Measurements from ENCODE around the gene FSTL5. TPM values are rescaled to one million over a fixed set of nuclear protein-coding genes. Genes with fewer than 3 reads are reported as not detected.

Gene FSTL5
- total RNA-seq, 1 donor, result not detected

DNA sequence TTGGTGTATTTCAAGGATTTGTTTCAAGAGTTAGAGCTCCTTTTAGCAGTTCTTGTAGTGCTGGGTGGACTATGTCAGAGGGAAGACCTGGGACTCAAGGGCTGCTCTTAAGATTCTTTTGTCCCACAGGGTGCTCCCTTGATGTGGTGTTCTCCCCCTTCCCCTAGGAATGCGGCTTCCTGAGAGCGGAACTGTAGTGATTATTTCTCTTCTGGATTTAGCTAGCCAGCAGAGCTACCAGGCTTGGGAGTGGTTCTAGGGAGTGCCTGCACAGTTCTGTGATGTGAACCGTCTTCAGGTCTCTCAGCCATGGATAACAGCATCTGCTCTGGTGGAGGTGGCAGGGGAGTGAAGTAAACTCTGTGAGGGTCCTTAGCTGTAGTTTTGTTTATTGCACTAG, 336.8 kb downstream of the FSTL5 start:
- Histone ChIP-seq H3K36me3 (ENCODE audit: insufficient read depth, low read length) (no peaks in the 10 kb centered on the region), H4K20me1 (ENCODE audit: insufficient read depth, low read length) (no peaks in the 10 kb centered on the region), H3K4me1 (ENCODE audit: insufficient read depth, low read length) (no peaks in the 10 kb centered on the region), H3K27me3 (ENCODE audit: insufficient read depth, low read length) (no peaks in the 10 kb centered on the region), H3K9me3 (ENCODE audit: low read depth, low read length) (no peaks in the 10 kb centered on the region), H3K4me2 (ENCODE audit: insufficient read depth, low read length) (no peak overlapping the region), H3K4me3 (ENCODE audit: insufficient read depth, low read length) (no peak overlapping the region), H3K27ac (ENCODE audit: low read depth, low read length) (no peak overlapping the region), H2AFZ (ENCODE audit: low read length) (no peak overlapping the region), H3K79me2 (ENCODE audit: insufficient read depth, low read length) (no peaks in the 10 kb centered on the region)
- TF ChIP-seq, protein P1, sequence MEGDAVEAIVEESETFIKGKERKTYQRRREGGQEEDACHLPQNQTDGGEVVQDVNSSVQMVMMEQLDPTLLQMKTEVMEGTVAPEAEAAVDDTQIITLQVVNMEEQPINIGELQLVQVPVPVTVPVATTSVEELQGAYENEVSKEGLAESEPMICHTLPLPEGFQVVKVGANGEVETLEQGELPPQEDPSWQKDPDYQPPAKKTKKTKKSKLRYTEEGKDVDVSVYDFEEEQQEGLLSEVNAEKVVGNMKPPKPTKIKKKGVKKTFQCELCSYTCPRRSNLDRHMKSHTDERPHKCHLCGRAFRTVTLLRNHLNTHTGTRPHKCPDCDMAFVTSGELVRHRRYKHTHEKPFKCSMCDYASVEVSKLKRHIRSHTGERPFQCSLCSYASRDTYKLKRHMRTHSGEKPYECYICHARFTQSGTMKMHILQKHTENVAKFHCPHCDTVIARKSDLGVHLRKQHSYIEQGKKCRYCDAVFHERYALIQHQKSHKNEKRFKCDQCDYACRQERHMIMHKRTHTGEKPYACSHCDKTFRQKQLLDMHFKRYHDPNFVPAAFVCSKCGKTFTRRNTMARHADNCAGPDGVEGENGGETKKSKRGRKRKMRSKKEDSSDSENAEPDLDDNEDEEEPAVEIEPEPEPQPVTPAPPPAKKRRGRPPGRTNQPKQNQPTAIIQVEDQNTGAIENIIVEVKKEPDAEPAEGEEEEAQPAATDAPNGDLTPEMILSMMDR (IDR thresholded peaks at IDR 0.05; ENCODE audit: extremely low read depth, low read depth, low read length), result no peak
- DNase-seq (ENCODE audit: insufficient read length, low spot score, missing footprints), result no peak

DNA sequence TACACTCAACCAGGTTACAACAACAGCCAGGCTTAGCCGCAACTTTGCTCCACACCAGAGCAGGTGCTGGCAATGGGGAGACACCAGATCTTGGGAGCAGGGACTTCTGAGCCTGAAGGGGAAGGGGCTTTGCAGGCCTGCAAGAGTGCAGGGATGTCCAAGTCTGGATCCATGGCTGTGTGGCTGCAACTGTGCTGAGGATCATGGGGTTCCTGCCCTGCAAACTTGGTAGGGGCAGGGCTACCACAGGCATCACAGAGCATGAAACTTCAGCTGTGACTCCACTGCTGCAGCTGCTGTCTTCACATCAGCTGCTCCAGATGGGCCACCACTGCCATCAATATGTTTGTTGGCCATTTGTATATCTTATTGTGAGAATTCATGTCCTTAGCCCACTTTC, 340.4 kb downstream of the FSTL5 start:
- Histone ChIP-seq H3K4me2 (ENCODE audit: insufficient read depth, low read length) (no peak overlapping the region), H3K79me2 (ENCODE audit: insufficient read depth, low read length) (no peaks in the 10 kb centered on the region), H3K27ac (ENCODE audit: low read depth, low read length) (no peak overlapping the region), H4K20me1 (ENCODE audit: insufficient read depth, low read length) (no peaks in the 10 kb centered on the region), H3K4me1 (ENCODE audit: insufficient read depth, low read length) (no peaks in the 10 kb centered on the region), H2AFZ (ENCODE audit: low read length) (no peak overlapping the region), H3K9me3 (ENCODE audit: low read depth, low read length) (no peaks in the 10 kb centered on the region), H3K27me3 (ENCODE audit: insufficient read depth, low read length) (no peaks in the 10 kb centered on the region), H3K4me3 (ENCODE audit: insufficient read depth, low read length) (no peak overlapping the region), H3K36me3 (ENCODE audit: insufficient read depth, low read length) (no peaks in the 10 kb centered on the region)
- TF ChIP-seq, protein P1 (IDR thresholded peaks at IDR 0.05; ENCODE audit: extremely low read depth, low read depth, low read length), result no peak
- no peak for DNase-seq (ENCODE audit: insufficient read length, low spot score, missing footprints)

DNA sequence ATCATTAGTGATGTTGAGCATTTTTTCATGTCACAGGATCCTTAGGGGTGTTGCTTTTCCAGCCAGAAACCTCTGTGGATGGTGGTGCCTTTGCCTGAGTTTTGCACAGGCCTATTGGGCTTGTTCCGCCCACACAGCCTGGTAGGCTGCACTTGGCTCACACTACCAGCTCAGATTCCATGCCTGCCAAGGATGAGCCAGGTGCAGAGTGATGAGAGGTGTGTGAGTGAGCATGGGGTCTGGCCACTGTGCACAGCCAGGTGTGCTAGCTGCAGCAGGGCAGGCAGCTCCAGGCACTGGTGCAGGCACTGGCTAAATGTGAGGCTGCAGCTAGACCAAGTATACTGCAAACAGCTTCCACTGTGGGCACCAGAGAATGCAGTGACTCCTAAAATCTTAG, 341.6 kb downstream of the FSTL5 start:
- no peak overlapping the region for H3K27ac ChIP-seq (ENCODE audit: low read depth, low read length)
- H3K36me3 ChIP-seq (ENCODE audit: insufficient read depth, low read length), result no peaks in the 10 kb centered on the region
- no peaks in the 10 kb centered on the region for H3K27me3 ChIP-seq (ENCODE audit: insufficient read depth, low read length)
- no peak for DNase-seq (ENCODE audit: insufficient read length, low spot score, missing footprints)
- TF ChIP-seq, protein P1 (IDR thresholded peaks at IDR 0.05; ENCODE audit: extremely low read depth, low read depth, low read length), result no peak
- H3K79me2 ChIP-seq (ENCODE audit: insufficient read depth, low read length), result no peaks in the 10 kb centered on the region
- no peak overlapping the region for H2AFZ ChIP-seq (ENCODE audit: low read length)
- no peaks in the 10 kb centered on the region for H4K20me1 ChIP-seq (ENCODE audit: insufficient read depth, low read length)
- H3K4me1 ChIP-seq (ENCODE audit: insufficient read depth, low read length), result no peaks in the 10 kb centered on the region
- H3K9me3 ChIP-seq (ENCODE audit: low read depth, low read length), result no peaks in the 10 kb centered on the region
- H3K4me2 ChIP-seq (ENCODE audit: insufficient read depth, low read length), result no peak overlapping the region
- H3K4me3 ChIP-seq (ENCODE audit: insufficient read depth, low read length), result no peak overlapping the region

DNA sequence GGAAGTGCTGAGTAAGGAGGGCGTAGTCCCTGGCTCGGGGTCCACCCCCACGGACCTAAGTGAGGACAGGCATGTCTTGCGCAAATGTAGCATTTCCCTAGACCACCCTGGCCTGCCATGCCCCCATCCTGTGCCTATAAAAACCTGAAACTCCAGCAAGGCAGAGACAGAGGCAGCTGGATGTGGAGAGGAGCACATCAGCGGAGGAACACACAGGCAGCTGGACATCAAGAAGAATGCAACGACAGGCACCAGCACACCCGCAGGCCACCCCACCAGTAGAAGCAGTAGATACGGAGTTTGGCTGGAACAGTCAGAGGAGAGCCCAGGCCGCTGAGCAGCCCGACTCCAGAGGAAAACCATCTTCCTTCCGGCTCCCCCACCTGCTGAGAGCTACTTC, 345.9 kb downstream of the FSTL5 start:
- Histone ChIP-seq H3K27me3 (ENCODE audit: insufficient read depth, low read length) (no peaks in the 10 kb centered on the region), H3K79me2 (ENCODE audit: insufficient read depth, low read length) (no peaks in the 10 kb centered on the region), H3K9me3 (ENCODE audit: low read depth, low read length) (no peaks in the 10 kb centered on the region), H3K4me3 (ENCODE audit: insufficient read depth, low read length) (no peak overlapping the region), H3K4me2 (ENCODE audit: insufficient read depth, low read length) (no peak overlapping the region), H2AFZ (ENCODE audit: low read length) (no peak overlapping the region), H3K36me3 (ENCODE audit: insufficient read depth, low read length) (no peaks in the 10 kb centered on the region), H4K20me1 (ENCODE audit: insufficient read depth, low read length) (no peaks in the 10 kb centered on the region), H3K4me1 (ENCODE audit: insufficient read depth, low read length) (no peaks in the 10 kb centered on the region), H3K27ac (ENCODE audit: low read depth, low read length) (no peak overlapping the region)
- no peak for DNase-seq (ENCODE audit: insufficient read length, low spot score, missing footprints)
- TF ChIP-seq, protein P1 (IDR thresholded peaks at IDR 0.05; ENCODE audit: extremely low read depth, low read depth, low read length), result no peak

Data from osteoblast (primary cell).